ENCODE data around the gene CRLF2.
"Not testable (repeated sequence)": the region's sequence is repeated elsewhere in the genome, so short reads cannot be mapped to it uniquely, and the experiment has no call there.

CRLF2 gene

DNA sequence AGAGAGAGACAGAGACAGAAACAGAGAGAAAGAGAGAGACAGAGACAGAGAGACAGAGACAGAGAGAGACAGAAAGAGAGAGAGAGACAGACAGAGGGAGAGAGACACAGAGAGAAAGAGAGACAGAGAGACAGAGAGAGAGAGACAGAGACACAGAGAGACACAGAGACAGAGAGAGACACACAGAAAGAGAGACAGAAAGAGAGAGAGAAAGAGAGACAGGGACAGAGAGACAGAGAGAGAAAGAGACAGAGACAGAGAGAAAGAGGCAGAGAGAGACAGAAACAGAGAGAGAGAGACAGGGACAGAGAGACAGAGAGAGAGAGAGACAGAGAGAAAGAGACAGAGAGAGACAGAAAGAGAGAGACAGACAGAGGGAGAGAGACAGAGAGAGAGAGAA is 52.9 kb downstream of the CRLF2 start:
- H3K4me3 ChIP-seq (ENCODE audit: insufficient read depth, low read length, poor library complexity, severe bottlenecking): no peak overlapping the region
- H3K27ac ChIP-seq (ENCODE audit: low read depth, low read length): no peak overlapping the region
- H3K36me3 ChIP-seq (ENCODE audit: low read length): no peaks in the 10 kb centered on the region
- H4K20me1 ChIP-seq (ENCODE audit: low read depth, low read length): no peaks in the 10 kb centered on the region
- TF ChIP-seq, protein P1, sequence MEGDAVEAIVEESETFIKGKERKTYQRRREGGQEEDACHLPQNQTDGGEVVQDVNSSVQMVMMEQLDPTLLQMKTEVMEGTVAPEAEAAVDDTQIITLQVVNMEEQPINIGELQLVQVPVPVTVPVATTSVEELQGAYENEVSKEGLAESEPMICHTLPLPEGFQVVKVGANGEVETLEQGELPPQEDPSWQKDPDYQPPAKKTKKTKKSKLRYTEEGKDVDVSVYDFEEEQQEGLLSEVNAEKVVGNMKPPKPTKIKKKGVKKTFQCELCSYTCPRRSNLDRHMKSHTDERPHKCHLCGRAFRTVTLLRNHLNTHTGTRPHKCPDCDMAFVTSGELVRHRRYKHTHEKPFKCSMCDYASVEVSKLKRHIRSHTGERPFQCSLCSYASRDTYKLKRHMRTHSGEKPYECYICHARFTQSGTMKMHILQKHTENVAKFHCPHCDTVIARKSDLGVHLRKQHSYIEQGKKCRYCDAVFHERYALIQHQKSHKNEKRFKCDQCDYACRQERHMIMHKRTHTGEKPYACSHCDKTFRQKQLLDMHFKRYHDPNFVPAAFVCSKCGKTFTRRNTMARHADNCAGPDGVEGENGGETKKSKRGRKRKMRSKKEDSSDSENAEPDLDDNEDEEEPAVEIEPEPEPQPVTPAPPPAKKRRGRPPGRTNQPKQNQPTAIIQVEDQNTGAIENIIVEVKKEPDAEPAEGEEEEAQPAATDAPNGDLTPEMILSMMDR (IDR thresholded peaks at IDR 0.05; ENCODE audit: insufficient read depth, low read length, poor library complexity, severe bottlenecking): no peak
- TF ChIP-seq EZH2phosphoT487 (conservative IDR thresholded peaks at IDR 0.05; ENCODE audit: low read length): no peak
- no peaks in the 10 kb centered on the region for H3K27me3 ChIP-seq (ENCODE audit: low read length)
- H3K79me2 ChIP-seq (ENCODE audit: insufficient read depth, low read length): no peaks in the 10 kb centered on the region
- H3F3A ChIP-seq (ENCODE audit: insufficient read depth): no peaks in the 10 kb centered on the region
- no peaks in the 10 kb centered on the region for H3K9me3 ChIP-seq (ENCODE audit: insufficient read depth, low read length)
- no peak overlapping the region for H2AFZ ChIP-seq (ENCODE audit: low read depth, low read length, severe bottlenecking)
- H3K9ac ChIP-seq (ENCODE audit: low read length): no peak overlapping the region
- H3K4me2 ChIP-seq (ENCODE audit: low read depth, low read length, poor library complexity, severe bottlenecking): no peak overlapping the region
- H3K9me2 ChIP-seq (replicated peaks; ENCODE audit: insufficient read depth, low read length): no peaks in the 10 kb centered on the region

DNA sequence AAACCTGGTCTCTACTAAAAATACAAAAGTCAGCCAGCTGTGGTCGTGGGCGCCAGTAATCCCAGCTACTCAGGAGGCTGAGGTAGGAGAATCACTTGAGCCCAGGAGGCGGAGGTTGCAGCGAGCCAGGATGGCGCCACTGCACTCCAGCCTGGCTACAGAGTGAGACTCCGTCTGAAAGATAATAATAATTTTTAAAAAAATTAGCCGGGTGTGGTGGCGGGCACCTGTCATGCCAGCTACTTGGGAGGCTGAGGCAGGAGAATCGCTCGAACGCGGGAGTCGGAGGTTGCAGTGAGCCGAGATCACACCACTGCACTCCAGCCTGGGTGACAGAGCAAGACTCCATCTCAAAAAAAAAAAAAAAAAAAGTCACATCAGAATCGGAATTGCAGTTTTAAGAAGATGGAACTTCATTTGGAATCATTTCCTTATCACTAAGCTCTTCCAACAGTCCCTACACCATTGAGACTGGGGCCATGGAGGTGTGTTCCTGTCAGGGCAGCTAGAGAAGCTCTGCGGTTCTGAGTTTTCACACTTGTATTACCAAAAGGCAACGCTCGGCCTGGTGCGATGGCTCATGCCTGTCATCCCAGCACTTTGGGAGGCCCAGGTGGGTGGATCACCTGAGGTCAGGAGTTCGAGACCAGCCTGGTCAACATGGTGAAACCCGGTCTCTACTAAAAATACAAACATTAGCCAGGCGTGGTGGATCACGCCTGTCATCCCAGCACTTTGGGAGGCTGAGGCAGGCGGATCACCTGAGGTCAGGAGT is 55.6 kb downstream of the CRLF2 start:
- H4K20me1 ChIP-seq (ENCODE audit: low read depth, low read length); H3K9me2 ChIP-seq (replicated peaks; ENCODE audit: insufficient read depth, low read length); H3K4me3 ChIP-seq (ENCODE audit: insufficient read depth, low read length, poor library complexity, severe bottlenecking); H3K36me3 ChIP-seq (ENCODE audit: low read length); H2AFZ ChIP-seq (ENCODE audit: low read depth, low read length, severe bottlenecking); H3K27ac ChIP-seq (ENCODE audit: low read depth, low read length); H3K4me2 ChIP-seq (ENCODE audit: low read depth, low read length, poor library complexity, severe bottlenecking); H3K9me3 ChIP-seq (ENCODE audit: insufficient read depth, low read length); H3K9ac ChIP-seq (ENCODE audit: low read length); H3F3A ChIP-seq (ENCODE audit: insufficient read depth); H3K79me2 ChIP-seq (ENCODE audit: insufficient read depth, low read length); H3K27me3 ChIP-seq (ENCODE audit: low read length): not testable (repeated sequence)

DNA sequence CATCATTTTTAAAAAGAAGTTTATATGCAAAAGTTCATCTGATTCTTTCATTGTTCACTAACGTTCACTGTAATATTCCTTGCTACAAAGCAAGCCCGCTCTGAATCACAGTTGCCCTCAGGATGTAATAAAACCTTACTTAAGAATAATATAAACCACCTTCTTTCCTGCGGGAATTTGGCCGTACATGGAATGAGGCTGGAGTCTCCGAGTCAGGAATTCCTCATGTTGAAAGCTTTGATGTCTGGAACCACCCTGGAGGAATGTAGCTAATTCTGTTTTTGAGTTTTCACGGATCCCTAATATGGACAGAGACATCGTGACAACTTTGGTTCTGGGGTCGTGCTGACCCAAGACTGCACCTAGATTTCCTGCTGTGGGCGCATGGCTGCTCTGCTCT is 58.5 kb downstream of the CRLF2 start:
- no peak overlapping the region for H3K27ac ChIP-seq (ENCODE audit: low read depth, low read length)

DNA sequence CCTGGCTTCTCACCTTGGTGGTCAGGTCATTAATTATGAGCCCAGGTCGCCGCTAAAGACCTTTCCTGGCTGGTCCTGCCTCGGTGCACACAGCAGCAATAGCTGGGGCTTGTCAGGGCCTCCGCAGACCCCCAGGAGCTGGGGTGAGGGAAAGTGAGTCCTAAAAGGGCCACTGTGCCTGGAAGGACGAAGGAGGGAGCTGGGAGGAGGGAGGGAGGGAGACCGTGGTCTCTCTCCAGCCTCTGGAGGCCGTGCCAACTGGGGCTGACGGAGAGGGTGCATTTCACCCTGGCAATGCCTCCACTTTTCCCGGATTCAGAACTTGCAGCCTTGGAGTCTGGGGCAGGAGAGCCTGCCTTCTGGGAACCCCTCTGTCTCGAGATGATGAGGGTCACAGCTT is 60.4 kb downstream of the CRLF2 start:
- no peaks in the 10 kb centered on the region for H3K9me2 ChIP-seq (replicated peaks; ENCODE audit: insufficient read depth, low read length)
- H3K4me3 ChIP-seq (ENCODE audit: insufficient read depth, low read length, poor library complexity, severe bottlenecking): no peak overlapping the region
- H3K27me3 ChIP-seq (ENCODE audit: low read length): no peaks in the 10 kb centered on the region
- no peak overlapping the region for H3K27ac ChIP-seq (ENCODE audit: low read depth, low read length)
- no peaks in the 10 kb centered on the region for H3K36me3 ChIP-seq (ENCODE audit: low read length)
- no peak overlapping the region for H2AFZ ChIP-seq (ENCODE audit: low read depth, low read length, severe bottlenecking)
- no peaks in the 10 kb centered on the region for H3F3A ChIP-seq (ENCODE audit: insufficient read depth)
- no peak overlapping the region for H3K4me2 ChIP-seq (ENCODE audit: low read depth, low read length, poor library complexity, severe bottlenecking)
- no peaks in the 10 kb centered on the region for H3K9me3 ChIP-seq (ENCODE audit: insufficient read depth, low read length)
- no peaks in the 10 kb centered on the region for H3K79me2 ChIP-seq (ENCODE audit: insufficient read depth, low read length)
- H3K9ac ChIP-seq (ENCODE audit: low read length): no peak overlapping the region
- TF ChIP-seq EZH2phosphoT487 (conservative IDR thresholded peaks at IDR 0.05; ENCODE audit: low read length): no peak
- TF ChIP-seq, protein P1 (IDR thresholded peaks at IDR 0.05; ENCODE audit: insufficient read depth, low read length, poor library complexity, severe bottlenecking): no peak
- H4K20me1 ChIP-seq (ENCODE audit: low read depth, low read length): no peaks in the 10 kb centered on the region

More for the DNA sequence above, 58.5 kb downstream of the CRLF2 start:
- Histone ChIP-seq H4K20me1 (ENCODE audit: low read depth, low read length) (no peaks in the 10 kb centered on the region), H3K79me2 (ENCODE audit: insufficient read depth, low read length) (no peaks in the 10 kb centered on the region), H3K9me2 (replicated peaks; ENCODE audit: insufficient read depth, low read length) (no peaks in the 10 kb centered on the region), H3K36me3 (ENCODE audit: low read length) (no peaks in the 10 kb centered on the region), H3K9ac (ENCODE audit: low read length) (no peak overlapping the region), H3K4me3 (ENCODE audit: insufficient read depth, low read length, poor library complexity, severe bottlenecking) (no peak overlapping the region), H3K9me3 (ENCODE audit: insufficient read depth, low read length) (no peaks in the 10 kb centered on the region), H2AFZ (ENCODE audit: low read depth, low read length, severe bottlenecking) (no peak overlapping the region), H3F3A (ENCODE audit: insufficient read depth) (no peaks in the 10 kb centered on the region), H3K4me2 (ENCODE audit: low read depth, low read length, poor library complexity, severe bottlenecking) (no peak overlapping the region), H3K27me3 (ENCODE audit: low read length) (no peaks in the 10 kb centered on the region)
- TF ChIP-seq, protein P1 (IDR thresholded peaks at IDR 0.05; ENCODE audit: insufficient read depth, low read length, poor library complexity, severe bottlenecking): no peak

Measured in SU-DHL-6 (cell line).